ENCODE data around the gene RAD17. TPM values are rescaled to one million over a fixed set of nuclear protein-coding genes. Genes with fewer than 3 reads are reported as not detected.

The RAD17 gene
- polyA plus RNA-seq, 3 donors = 9.1 to 11.6 (median 9.6) TPM

DNA sequence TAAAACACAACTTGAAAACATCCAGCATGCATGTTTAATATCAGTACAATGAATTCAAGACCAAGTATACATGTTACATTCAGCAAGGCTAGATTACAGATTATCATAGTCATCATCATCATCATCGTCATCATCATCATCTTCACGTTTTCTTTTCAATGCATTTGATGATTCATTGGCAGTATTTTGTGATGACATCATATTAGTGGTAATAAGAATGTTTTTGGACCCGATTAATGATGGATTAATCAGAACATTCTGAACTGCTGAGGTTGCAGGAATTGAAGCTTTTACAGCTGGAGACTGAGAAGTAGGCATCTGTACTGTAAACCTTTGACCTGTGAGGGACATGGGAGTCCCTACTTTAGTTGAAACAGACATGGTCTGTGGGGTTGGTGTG, 4.8 kb upstream of the RAD17 start:
- Histone ChIP-seq H3K27me3 (ENCODE audit: control insufficient read depth in 2 of 2, insufficient read depth in 2 of 2, low read length in 2 of 2) (no peaks in the 10 kb centered on the region), H3K4me2 (replicated peaks; ENCODE audit: extremely low read depth, low read length, poor library complexity, severe bottlenecking) (no peak overlapping the region), H3K27ac (ENCODE audit: low read depth in 1 of 2, low read length in 2 of 2) (peak overlapping the region in 1 of 2 donors; percentile 32), H3K9ac (ENCODE audit: insufficient read depth, low read length, poor library complexity, severe bottlenecking) (no peak overlapping the region), H3K9me3 (replicated peaks in 1 of 2; ENCODE audit: control insufficient read depth in 1 of 2, insufficient read depth in 1 of 2, low read length in 2 of 2) (no peaks in the 10 kb centered on the region), H3K4me1 (ENCODE audit: control insufficient read depth in 1 of 2, insufficient read depth in 2 of 2, low read length in 2 of 2) (peaks cover 10 to 15% of the 10 kb centered on the region in 2 donors), H4K20me1 (ENCODE audit: insufficient read depth, low read length) (peaks cover 19% of the 10 kb centered on the region), H3K79me2 (ENCODE audit: insufficient read depth, low read length) (peaks cover 84% of the 10 kb centered on the region), H3K4me3 (replicated peaks in 1 of 3; ENCODE audit: low read depth in 2 of 3, low read length in 3 of 3) (no peak overlapping the region), H3K36me3 (replicated peaks in 1 of 2; ENCODE audit: control insufficient read depth in 1 of 2, insufficient read depth in 2 of 2, low read length in 2 of 2) (peaks cover 42 to 58% of the 10 kb centered on the region in 2 donors), H2AFZ (ENCODE audit: insufficient read depth, low read depth, low read length, poor library complexity, severe bottlenecking) (no peak overlapping the region)
- Mint-ChIP-seq H3K4me1 (peaks cover 12% of the 10 kb centered on the region), H3K27ac (peak overlapping the region in 1 of 7 donors; percentile 38), H3K4me3 (no peak overlapping the region), H3K36me3 (peaks cover 33 to 55% of the 10 kb centered on the region in 2 donors), H3K9me3 (no peaks in the 10 kb centered on the region), H3K27me3 (ENCODE audit: low read depth in 3 of 3) (no peaks in the 10 kb centered on the region)
- no peak for DNase-seq
- TF ChIP-seq, protein P1, sequence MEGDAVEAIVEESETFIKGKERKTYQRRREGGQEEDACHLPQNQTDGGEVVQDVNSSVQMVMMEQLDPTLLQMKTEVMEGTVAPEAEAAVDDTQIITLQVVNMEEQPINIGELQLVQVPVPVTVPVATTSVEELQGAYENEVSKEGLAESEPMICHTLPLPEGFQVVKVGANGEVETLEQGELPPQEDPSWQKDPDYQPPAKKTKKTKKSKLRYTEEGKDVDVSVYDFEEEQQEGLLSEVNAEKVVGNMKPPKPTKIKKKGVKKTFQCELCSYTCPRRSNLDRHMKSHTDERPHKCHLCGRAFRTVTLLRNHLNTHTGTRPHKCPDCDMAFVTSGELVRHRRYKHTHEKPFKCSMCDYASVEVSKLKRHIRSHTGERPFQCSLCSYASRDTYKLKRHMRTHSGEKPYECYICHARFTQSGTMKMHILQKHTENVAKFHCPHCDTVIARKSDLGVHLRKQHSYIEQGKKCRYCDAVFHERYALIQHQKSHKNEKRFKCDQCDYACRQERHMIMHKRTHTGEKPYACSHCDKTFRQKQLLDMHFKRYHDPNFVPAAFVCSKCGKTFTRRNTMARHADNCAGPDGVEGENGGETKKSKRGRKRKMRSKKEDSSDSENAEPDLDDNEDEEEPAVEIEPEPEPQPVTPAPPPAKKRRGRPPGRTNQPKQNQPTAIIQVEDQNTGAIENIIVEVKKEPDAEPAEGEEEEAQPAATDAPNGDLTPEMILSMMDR (IDR thresholded peaks at IDR 0.05) = no peak
- intact Hi-C loops (cut with micrococcal nuclease) = loop anchor here (5.0 to 10.0 kb wide), 3 partner anchors 130 to 273 kb away; partner anchors contain the start of genes SLC30A5 (in 2 of the 2) and CDK7 (in 1 of the 2)
- WGBS (ENCODE audit: insufficient coverage) = 100% methylated on average over 1 of the region's 3 CpGs

DNA sequence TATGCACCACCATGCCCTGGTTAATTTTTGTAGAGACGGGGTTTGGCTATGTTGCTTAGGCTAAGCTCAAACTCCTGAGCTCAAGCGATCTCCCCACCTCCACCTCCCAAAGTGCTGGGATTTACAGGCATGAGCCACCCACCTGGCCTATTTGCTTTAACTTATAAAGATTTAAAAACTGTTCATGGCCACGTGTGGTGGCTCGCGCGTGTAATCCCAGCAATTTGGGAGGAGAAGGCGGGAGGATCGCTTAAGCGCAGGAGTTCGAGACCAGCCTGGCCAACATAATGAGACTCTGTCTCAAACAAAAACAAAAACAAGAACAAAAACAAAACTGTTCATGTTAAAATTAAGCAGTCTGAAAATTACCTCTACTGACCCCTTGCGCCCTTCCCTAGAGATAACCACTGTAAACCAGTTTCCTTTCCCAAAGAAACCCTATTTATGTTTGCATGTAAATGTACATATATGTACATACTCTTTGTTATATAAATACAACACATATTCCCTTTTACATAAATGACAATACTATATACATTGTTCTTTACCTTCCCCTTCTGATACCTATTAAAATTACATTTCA, 1.8 kb upstream of the RAD17 start:
- peaks cover 19% of the 10 kb centered on the region for H4K20me1 ChIP-seq (ENCODE audit: insufficient read depth, low read length)
- Mint-ChIP-seq H3K4me1 (peaks cover 23% of the 10 kb centered on the region), H3K9me3 (no peaks in the 10 kb centered on the region), H3K4me3 (peak overlapping the region; percentile 96 to 97), H3K27me3 (ENCODE audit: low read depth in 3 of 3) (no peaks in the 10 kb centered on the region), H3K36me3 (peaks cover 27 to 39% of the 10 kb centered on the region in 2 donors), H3K27ac (peak overlapping the region in 4 of 7 donors; percentile 86 to 96 (median 95))
- intact Hi-C loops (cut with micrococcal nuclease) = loop anchor here (5.0 to 10.0 kb wide), 3 partner anchors 133 to 275 kb away; partner anchors contain the start of genes SLC30A5 (in 2 of the 2) and CDK7 (in 1 of the 2)
- no peaks in the 10 kb centered on the region for H3K9me3 ChIP-seq (replicated peaks in 1 of 2; ENCODE audit: control insufficient read depth in 1 of 2, insufficient read depth in 1 of 2, low read length in 2 of 2)
- no peaks in the 10 kb centered on the region for H3K27me3 ChIP-seq (ENCODE audit: control insufficient read depth in 2 of 2, insufficient read depth in 2 of 2, low read length in 2 of 2)
- TF ChIP-seq, protein P1 (IDR thresholded peaks at IDR 0.05) = no peak
- WGBS (ENCODE audit: insufficient coverage) = no CpG with 5 or more reads among the region's 11 CpGs
- peaks cover 94% of the 10 kb centered on the region for H3K79me2 ChIP-seq (ENCODE audit: insufficient read depth, low read length)
- DNase-seq = no peak
- no peak overlapping the region for H3K9ac ChIP-seq (ENCODE audit: insufficient read depth, low read length, poor library complexity, severe bottlenecking)
- peak overlapping the region; percentile 98 for H3K4me2 ChIP-seq (replicated peaks; ENCODE audit: extremely low read depth, low read length, poor library complexity, severe bottlenecking)
- no peak overlapping the region for H2AFZ ChIP-seq (ENCODE audit: insufficient read depth, low read depth, low read length, poor library complexity, severe bottlenecking)
- H3K4me3 ChIP-seq (replicated peaks in 1 of 3; ENCODE audit: low read depth in 2 of 3, low read length in 3 of 3) = peak overlapping the region in 1 of 3 experiments; percentile 97
- H3K27ac ChIP-seq (ENCODE audit: low read depth in 1 of 2, low read length in 2 of 2) = peak overlapping the region in 1 of 2 donors; percentile 99
- H3K4me1 ChIP-seq (ENCODE audit: control insufficient read depth in 1 of 2, insufficient read depth in 2 of 2, low read length in 2 of 2) = peaks cover 18 to 26% of the 10 kb centered on the region in 2 donors
- H3K36me3 ChIP-seq (replicated peaks in 1 of 2; ENCODE audit: control insufficient read depth in 1 of 2, insufficient read depth in 2 of 2, low read length in 2 of 2) = peaks cover 34 to 44% of the 10 kb centered on the region in 2 donors
